Esophagus (tissue), 2 donors: ENCODE measurements around the gene ALDH3B2. TPM values are rescaled to one million over a fixed set of nuclear protein-coding genes. Genes with fewer than 3 reads are reported as not detected.

Experiments
- polyA plus RNA-seq, 2 donors: library from polyadenylated mRNA; stranded (reverse); fragments of 200-250 nt; gene quantifications; one replicate each; pipeline ENCODE4 v1.2.3, GENCODE V29; 2013
- donor health status: healthy with polysubstance abuse.
- donor health status: Bipolar disorder and iron deficiency.

ALDH3B2 gene
- polyA plus RNA-seq, 2 donors, result 62.8 to 120 TPM

Other genes with a start within 250 kb of the ALDH3B2 start
- 10 to 100 TPM; 79.6 to 85.9 TPM for gene RPS6KB2, start 246.1 kb downstream of the ALDH3B2 start, polyA plus RNA-seq
- 1 to 10 TPM; 6.2 to 6.5 TPM for gene PTPRCAP, start 236.9 kb downstream of the ALDH3B2 start, polyA plus RNA-seq
- 100 to 1,000 TPM in 1 of 2 donors, 10 to 100 TPM in 1; 70.7 to 114 TPM for gene CORO1B, start 231.1 kb downstream of the ALDH3B2 start, polyA plus RNA-seq
- gene GPR152, start 221.9 kb downstream of the ALDH3B2 start, polyA plus RNA-seq, result not detected
- gene CABP4, start 219.3 kb downstream of the ALDH3B2 start, polyA plus RNA-seq, result under 1 TPM; 0.14 to 0.39 TPM
- 100 to 1,000 TPM; 154 to 160 TPM for gene TMEM134, start 205.4 kb downstream of the ALDH3B2 start, polyA plus RNA-seq
- 10 to 100 TPM; 34.1 to 41.5 TPM for gene AIP, start 191.6 kb downstream of the ALDH3B2 start, polyA plus RNA-seq
- 10 to 100 TPM; 18.2 to 29.3 TPM for gene PITPNM1, start 169.3 kb downstream of the ALDH3B2 start, polyA plus RNA-seq
- 10 to 100 TPM; 49.4 to 52.2 TPM for gene CDK2AP2, start 166.5 kb downstream of the ALDH3B2 start, polyA plus RNA-seq
- gene CABP2, start 151.2 kb downstream of the ALDH3B2 start, polyA plus RNA-seq, result not detected
- gene GSTP1, start 90.8 kb downstream of the ALDH3B2 start, polyA plus RNA-seq, result 1,000 to 10,000 TPM; 3,504 to 3,523 TPM
- 100 to 1,000 TPM; 122 to 137 TPM for gene NDUFV1, start 67.7 kb downstream of the ALDH3B2 start, polyA plus RNA-seq
- gene NUDT8, start 44.7 kb downstream of the ALDH3B2 start, polyA plus RNA-seq, result 10 to 100 TPM; 43.1 to 59.3 TPM
- not detected for gene TBX10, start 34.9 kb downstream of the ALDH3B2 start, polyA plus RNA-seq
- gene ACY3, start 23.9 kb downstream of the ALDH3B2 start, polyA plus RNA-seq, result under 1 TPM; 0.08 to 0.11 TPM